Bone marrow (tissue), 2 donors: Measurements from ENCODE around the gene BOLA3.
"Not testable (repeated sequence)": the region's sequence is repeated elsewhere in the genome, so short reads cannot be mapped to it uniquely, and the experiment has no call there.

Source experiments
- DNase-seq, 2 donors: peaks; one replicate each; lab custom pipeline; 2025; lab: John Stamatoyannopoulos, UW

BOLA3 gene

DNA sequence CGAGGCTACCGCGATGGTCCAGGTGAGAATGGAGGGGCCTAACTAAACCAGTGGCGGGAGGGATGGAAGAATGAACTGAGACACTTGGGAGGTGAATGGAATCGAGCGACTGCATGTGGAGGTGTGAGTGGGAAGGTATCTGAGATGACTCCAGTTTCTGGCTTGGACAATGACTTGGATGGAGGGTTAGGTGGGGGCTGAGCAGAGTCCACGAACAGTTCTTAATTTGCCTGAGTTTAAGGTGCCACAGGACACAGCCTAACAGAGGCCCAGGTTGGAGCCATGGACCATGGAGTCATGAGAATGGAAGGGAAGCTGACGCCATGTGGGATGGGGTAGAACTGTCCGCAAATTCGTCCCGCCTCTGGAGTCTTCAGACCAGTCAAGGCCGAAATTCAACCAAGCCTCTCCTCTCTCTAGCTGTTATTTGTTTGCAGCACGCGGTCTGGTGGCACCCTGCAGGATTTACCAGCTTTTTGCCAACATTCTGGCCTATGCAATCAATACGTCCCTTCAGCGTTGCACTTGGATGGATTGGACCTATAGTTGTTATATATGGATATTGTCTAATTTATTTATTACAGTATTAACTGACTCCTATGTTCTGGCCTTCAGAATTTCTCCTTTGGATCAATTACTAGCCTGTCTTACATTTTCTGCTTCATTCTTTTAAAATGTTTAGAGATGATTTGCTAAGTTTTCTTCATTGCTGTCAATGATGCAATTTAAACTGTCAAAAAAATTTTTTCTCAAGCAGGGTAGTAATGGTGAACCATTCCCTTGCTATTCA lies 940 bp upstream of the BOLA3 start:
- DNase-seq = no peak

GRCh38 chr2:74146929-74147726 lies 584 bp downstream of the BOLA3 start:
- no peak for DNase-seq

- no peak for DNase-seq
These were observed 5.4 kb downstream of the BOLA3 start for GRCh38 chr2:74142340-74142739.

DNA sequence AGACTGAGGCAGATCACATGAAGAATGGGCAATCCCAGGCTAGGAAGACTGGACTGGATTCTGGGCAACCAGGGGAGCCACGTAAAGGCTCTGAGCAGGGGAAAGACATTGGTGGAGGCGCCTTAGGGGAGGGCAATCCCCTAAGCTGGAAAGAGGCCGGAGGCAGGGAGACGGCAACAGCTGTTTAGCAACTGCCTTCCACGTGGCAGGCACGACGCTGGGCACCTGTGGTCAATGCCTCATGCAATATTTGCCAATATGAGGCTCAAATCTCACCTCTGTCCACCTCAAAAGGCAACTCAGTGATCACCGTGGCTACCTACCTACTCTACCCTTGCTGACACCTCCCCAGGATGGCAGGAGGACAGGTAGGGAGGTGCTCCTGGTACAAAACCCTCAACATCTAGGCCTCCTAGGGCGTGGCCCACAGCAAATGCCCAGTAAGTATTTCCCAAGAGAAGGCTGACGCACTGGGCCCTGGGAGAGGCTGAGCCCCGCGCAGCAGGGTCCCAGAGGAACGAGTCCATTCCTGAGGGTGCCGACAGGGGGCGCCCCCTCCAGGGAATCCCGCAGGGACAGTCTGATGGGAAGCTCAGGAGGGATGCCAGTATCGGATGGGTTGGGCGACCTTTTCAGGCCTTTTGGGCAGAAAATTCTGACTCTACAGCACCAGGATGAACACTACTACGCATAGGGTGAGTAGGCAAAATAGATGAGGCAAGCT lies 8.9 kb downstream of the BOLA3 start:
- DNase-seq = no peak

GRCh38 chr2:74137651-74138599 lies 9.8 kb downstream of the BOLA3 start:
- no peak for DNase-seq

DNA sequence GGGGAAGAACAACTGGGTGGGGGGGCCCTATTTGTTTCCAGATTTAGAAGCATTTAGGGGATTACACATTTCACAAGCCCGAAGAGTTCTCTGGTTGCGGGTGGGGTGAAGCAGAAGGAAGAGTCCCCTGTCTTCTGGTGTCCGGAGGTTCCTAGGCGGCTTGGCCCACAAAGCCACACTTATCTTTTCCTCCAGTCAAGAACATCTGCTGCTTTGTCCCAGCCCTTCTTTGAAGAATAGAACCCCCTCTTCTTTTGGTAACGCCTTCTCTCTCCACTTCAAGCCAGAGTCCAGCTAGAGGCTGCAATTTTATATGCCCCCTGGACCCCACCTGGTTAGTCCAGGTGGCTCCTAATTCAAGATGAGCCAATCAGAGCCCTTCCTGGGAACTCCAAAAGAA lies 15.8 kb downstream of the BOLA3 start:
- DNase-seq = no peak

DNA sequence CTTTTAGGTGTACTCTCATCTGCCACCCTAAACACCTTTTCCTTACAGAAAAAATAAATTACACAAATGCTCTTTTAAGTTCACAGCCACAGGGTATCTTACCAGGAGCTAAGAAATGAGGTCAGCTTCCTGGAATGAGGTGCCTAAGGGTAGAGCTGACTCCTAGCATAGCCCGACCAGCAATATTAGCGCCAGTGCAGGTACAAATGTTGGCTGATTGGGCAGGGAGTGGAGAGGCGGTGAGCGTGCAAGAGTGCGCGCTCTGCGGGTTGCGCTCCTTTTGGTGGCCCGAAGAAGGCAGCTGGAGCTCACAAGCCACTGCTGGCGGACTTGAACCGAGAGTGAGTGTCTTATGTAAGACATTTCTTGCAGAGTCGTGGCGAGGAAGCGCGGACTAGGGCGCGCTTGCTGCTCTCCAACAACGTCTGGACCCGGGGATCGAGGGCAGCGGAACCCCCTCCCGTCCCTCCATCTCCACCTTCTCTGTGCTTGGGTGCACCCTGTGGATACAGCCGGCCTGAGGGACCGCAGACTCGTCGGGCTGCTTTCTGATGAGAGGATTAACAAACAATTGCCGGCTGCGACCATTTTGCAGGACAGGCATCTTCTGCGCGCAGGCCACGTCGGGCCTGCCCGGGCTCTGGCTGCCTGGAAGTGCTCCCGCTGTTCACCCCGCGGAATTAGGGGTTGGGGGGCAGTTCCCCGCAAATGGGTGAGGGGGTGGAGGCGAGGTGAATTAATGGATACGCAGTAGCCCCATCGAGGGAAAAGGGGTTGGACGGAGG lies 17.3 kb downstream of the BOLA3 start:
- DNase-seq = no peak

- no peak for DNase-seq
These were observed 19.5 kb downstream of the BOLA3 start for GRCh38 chr2:74128206-74128605.

- DNase-seq = not testable (repeated sequence)
These were observed 23.8 kb downstream of the BOLA3 start for GRCh38 chr2:74123955-74124354.

DNA sequence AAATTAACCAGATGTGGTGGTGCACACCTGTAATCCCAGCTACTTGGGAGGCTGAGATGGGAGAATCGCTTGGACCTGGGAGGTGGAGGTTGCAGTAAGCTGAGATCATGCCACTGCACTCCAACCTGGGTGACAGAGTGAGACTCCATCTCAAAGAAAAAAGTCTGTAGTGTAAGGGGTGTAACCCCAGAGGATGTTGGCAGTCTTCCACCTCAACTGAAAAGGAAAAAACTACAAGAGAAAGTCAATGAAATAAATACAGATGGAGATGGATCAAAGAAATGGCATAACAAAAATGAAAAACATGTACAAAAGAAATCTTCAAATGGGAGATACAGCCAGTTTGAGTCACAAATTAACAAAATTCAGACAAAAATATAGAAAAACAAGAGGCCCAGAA lies 25.9 kb downstream of the BOLA3 start:
- not testable (repeated sequence) for DNase-seq

DNA sequence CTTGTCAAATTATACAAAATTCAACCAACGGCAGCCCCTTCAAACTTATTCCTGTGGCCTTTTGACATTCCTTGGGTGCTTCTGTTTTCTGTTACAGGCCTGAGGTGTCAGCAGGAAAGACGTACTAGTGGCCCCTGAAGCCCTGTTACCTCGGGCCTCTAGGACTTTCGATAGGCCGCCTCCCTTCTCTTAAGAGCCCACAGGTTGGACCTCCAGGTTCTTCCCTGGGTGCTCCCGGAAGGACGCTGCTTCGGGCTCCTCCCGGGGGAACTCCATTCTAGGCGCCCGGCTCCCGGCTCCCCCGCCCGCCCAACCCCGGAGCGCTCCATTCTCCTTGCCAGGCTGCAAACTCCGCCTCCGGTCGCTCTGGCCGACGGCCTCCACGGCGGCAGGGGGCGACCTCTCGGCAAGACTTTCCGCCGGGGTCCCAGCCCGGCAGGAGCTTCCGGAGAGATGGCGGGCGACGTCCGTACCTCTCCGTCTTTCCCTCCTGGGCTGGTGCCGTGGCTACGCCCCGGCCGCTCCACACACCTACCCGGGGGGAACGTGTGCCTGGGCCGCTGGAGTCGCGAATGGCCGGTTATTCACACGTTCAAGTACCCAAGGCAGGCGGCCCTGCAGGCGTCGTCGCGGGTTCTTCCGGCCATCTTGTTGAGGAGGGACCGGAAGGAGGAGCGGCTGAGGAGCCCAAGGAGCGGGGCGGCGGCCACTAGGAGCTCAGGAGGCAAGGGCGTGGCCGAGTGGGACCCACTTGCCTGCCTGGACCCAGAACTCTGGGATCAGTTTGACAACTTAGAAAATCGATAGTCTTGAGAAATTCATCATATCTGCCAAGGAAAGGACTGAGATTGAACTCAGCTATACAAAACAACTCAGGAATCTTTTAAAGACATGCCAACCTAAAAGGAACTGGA lies 27.5 kb downstream of the BOLA3 start:
- DNase-seq = peak; percentile 75 to 78

DNA sequence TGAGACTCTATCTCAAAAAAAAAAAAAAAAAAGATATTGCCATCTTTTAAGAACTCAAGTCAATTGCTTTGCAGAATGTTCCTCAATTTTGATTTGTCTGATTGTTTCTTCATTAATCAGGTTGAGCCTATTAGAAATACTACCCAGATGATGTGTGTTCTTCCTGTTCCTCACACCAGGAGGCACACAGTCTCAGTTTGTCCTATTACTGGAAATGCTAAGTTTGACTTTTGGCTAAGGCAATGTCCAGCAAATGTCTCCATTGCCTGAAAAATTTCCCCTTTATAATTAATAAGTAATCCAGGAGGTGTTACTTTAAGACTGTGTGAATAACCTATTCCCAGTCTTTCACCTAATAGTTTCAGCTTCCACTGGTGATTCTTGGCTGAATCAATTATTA lies 28.4 kb downstream of the BOLA3 start:
- no peak for DNase-seq

- no peak for DNase-seq
These were observed 36.3 kb downstream of the BOLA3 start for GRCh38 chr2:74111380-74111779.

DNA sequence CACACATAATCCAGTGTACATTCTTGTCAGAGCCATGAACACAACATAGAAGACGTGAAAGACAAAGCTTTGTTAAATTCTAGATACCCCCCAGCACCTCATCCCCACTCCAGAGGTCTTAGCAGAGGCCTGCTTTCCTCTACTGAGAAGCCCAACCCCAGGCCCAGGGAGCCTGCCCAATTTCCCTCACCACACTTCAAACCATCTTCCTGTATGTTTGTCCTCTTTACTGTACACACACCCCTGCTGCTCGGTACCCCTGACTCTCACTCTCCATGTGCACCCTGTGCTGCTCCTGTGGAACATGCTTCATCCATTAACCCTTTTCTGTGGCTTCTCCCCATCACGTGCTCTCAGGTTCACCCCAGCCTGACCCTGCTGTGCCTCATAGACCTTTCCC lies 37.2 kb downstream of the BOLA3 start:
- DNase-seq = no peak

DNA sequence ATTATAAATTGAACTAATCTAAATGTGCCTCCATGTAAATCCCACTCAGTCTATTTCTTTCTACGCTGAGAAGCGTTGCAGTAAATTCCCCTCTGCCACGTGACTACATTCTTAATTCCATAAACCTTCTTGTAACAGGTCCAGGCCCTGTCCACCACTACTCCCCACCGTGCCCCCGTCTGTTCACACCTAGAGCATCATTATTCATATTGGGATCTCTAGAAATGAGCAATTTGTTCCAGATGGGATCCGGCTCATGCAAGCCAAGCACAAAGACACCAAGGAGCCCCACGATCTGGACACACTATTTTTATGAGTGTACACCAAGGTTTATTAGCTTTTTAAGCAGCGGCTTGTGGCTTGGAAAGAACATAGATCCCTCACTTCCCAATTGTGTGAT lies 38.2 kb downstream of the BOLA3 start:
- DNase-seq = no peak

GRCh38 chr2:74107071-74107470 lies 40.6 kb downstream of the BOLA3 start:
- no peak for DNase-seq

DNA sequence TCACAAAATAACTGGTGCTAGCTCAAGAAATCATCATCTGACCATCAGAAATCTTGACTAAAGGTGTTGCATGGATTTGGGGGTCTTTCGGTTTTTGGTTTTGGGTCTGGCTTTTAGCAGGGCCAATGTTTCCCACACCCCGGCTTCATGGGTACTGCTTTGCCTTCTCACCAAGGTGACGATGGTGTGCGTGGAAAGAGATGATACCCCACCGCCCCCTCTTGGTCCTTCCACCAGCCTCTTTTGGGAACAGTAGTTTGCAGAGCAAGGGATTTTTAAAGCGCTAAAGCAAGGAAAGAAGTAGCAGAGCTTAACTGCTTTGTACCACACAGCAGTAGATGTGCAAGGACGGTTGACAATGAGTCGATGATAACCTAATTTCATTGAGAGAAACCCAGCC lies 42.3 kb downstream of the BOLA3 start:
- DNase-seq = no peak

- no peak for DNase-seq
These were observed 42.9 kb downstream of the BOLA3 start for GRCh38 chr2:74104839-74105238.

DNA sequence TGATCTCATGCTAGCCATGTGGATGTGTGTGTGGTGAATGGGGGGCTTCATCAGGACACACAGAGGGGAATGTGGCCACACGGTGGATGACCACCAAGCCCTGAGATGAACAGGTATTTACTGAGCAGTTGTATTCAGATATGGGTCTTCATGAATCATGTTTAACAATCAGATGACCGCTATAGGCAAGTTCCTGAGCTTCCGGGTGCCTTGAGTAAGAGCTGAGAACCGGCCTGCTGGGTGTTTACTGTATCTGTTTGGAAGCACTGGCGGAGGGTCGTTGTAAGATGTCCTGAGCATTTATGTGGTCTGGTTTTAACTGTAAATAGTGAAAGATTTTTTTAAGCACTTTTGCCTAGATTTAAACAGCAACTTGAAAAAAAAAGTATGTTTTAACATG lies 43.9 kb downstream of the BOLA3 start:
- no peak for DNase-seq

DNA sequence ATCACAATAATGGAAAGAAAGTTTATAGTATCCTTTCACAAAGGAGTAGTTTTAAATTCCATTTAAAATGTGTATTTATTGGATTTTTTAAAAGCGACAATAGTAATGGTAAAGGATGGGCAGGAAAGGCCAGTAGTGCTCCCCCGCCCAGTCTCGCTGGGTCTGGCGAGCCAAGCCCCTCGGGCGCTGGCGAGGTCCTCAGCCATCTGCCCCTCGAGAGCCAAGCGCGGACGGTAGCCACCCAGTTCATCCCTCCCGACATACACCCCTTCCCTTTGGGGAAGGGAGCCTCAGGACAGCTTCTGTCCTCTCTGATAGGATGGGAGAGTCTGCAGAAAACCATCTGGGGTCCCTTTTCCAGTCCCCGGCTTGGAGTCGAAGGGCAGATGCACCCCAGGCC lies 45.2 kb downstream of the BOLA3 start:
- DNase-seq = no peak
